IgD-negative memory B cell (primary cell): ENCODE results near the gene NUDT2. TPM values are rescaled to one million over a fixed set of nuclear protein-coding genes. Genes with fewer than 3 reads are reported as not detected.
A peak's percentile ranks its signal among the peaks of the same experiment; 100 is the strongest.

Source experiments
- H3K27ac Mint-ChIP-seq, 3 donors: one replicate each; pipeline ENCODE4 v1.8.0; 2020 to 2022; ENCODE audit warnings: mild to moderate bottlenecking in 3 of 3, mixed read lengths in 3 of 3, moderate library complexity in 1 of 3
- H3K27me3 Mint-ChIP-seq: one replicate; pipeline ENCODE4 v1.8.0; 2021; ENCODE audit warnings: mixed read lengths
- H3K36me3 Mint-ChIP-seq: one replicate; pipeline ENCODE4 v1.8.0; 2020; ENCODE audit warnings: mild to moderate bottlenecking, mixed read lengths
- H3K4me1 Mint-ChIP-seq, 3 donors: one replicate each; pipeline ENCODE4 v1.8.0; 2020 to 2022; ENCODE audit warnings: mixed read lengths in 3 of 3, mild to moderate bottlenecking in 1 of 3
- H3K4me3 Mint-ChIP-seq, 4 donors: one replicate each; pipeline ENCODE4 v1.8.0; 2020 to 2022; ENCODE audit warnings: mild to moderate bottlenecking in 4 of 4, mixed read lengths in 4 of 4, moderate library complexity in 3 of 4
- H3K9me3 Mint-ChIP-seq, 3 donors: one replicate each; pipeline ENCODE4 v1.8.0; 2020 to 2021; ENCODE audit warnings: mixed read lengths in 3 of 3, mild to moderate bottlenecking in 1 of 3
- polyA plus RNA-seq: library from polyadenylated mRNA; unstranded; fragments of 300-500 nt; fragmentation: Illumina TruSeq; gene quantifications from one replicate; pipeline ENCODE4 v1.2.3, GENCODE V29; 2021

The NUDT2 gene
- polyA plus RNA-seq, 1 donor from 2014 or later, result 19.0 TPM

GRCh38 chr9:34380511-34381315 lies 51.3 kb downstream of the NUDT2 start:
- Mint-ChIP-seq H3K27ac (peak overlapping the region in 2 of 3 donors; percentile 36 to 86), H3K4me1 (peaks cover 20 to 29% (median 23%) of the 10 kb centered on the region in 3 donors), H3K36me3 (peaks cover 2% of the 10 kb centered on the region), H3K4me3 (peak overlapping the region; percentile 77 to 97 (median 90)), H3K27me3 (no peaks in the 10 kb centered on the region), H3K9me3 (no peaks in the 10 kb centered on the region)

- H3K27ac Mint-ChIP-seq, result peak overlapping the region in 2 of 3 donors; percentile 36 to 86
- no peaks in the 10 kb centered on the region for H3K9me3 Mint-ChIP-seq
- H3K4me1 Mint-ChIP-seq, result peaks cover 16 to 24% (median 17%) of the 10 kb centered on the region in 3 donors
- H3K4me3 Mint-ChIP-seq, result peak overlapping the region; percentile 77 to 97 (median 90)
- no peaks in the 10 kb centered on the region for H3K27me3 Mint-ChIP-seq
- H3K36me3 Mint-ChIP-seq, result peaks cover 2% of the 10 kb centered on the region
Measured at GRCh38 chr9:34381323-34381722, 52.0 kb downstream of the NUDT2 start.

- Mint-ChIP-seq H3K36me3 (peaks cover 2% of the 10 kb centered on the region), H3K4me3 (peak overlapping the region in 2 of 4 donors; percentile 77 to 97), H3K9me3 (no peaks in the 10 kb centered on the region), H3K27ac (no peak overlapping the region), H3K27me3 (no peaks in the 10 kb centered on the region), H3K4me1 (peaks cover 16 to 20% (median 16%) of the 10 kb centered on the region in 3 donors)
Measured at GRCh38 chr9:34382054-34382453, 52.7 kb downstream of the NUDT2 start.

DNA sequence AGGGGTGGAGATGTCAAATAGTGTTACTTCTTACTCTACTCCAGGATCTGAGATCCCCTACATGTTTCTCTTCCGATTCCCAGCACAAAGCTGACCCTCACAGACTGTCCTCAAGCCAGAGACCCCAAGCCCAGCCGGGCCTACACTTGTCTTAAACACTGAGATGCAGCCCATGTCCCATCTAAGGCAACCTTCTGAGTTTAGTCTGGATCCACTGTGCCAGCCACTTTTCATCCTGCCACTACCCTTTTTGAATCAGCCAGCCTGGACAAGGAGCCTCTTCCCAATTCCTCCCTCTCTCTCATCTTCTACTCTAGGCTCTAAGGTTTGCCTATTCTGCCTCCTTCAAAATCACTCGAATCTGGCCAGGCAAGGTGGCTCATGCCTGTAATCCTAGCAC lies 53.5 kb downstream of the NUDT2 start:
- Mint-ChIP-seq H3K4me3 (peak overlapping the region in 1 of 4 donors; percentile 56), H3K27me3 (no peaks in the 10 kb centered on the region), H3K4me1 (peaks cover 16 to 18% (median 16%) of the 10 kb centered on the region in 3 donors), H3K9me3 (no peaks in the 10 kb centered on the region), H3K36me3 (peaks cover 2% of the 10 kb centered on the region), H3K27ac (peak overlapping the region in 1 of 3 donors; percentile 11)

- no peaks in the 10 kb centered on the region for H3K36me3 Mint-ChIP-seq
- no peaks in the 10 kb centered on the region for H3K9me3 Mint-ChIP-seq
- peaks cover 16 to 18% (median 16%) of the 10 kb centered on the region in 3 donors for H3K4me1 Mint-ChIP-seq
- peak overlapping the region in 1 of 4 donors; percentile 56 for H3K4me3 Mint-ChIP-seq
- H3K27me3 Mint-ChIP-seq, result no peaks in the 10 kb centered on the region
- no peak overlapping the region for H3K27ac Mint-ChIP-seq
Measured at GRCh38 chr9:34383904-34384303, 54.5 kb downstream of the NUDT2 start.

GRCh38 chr9:34384368-34385165 lies 55.2 kb downstream of the NUDT2 start:
- no peaks in the 10 kb centered on the region for H3K9me3 Mint-ChIP-seq
- H3K27ac Mint-ChIP-seq, result no peak overlapping the region
- H3K36me3 Mint-ChIP-seq, result no peaks in the 10 kb centered on the region
- H3K4me3 Mint-ChIP-seq, result peak overlapping the region in 1 of 4 donors; percentile 56
- H3K27me3 Mint-ChIP-seq, result peaks cover 1% of the 10 kb centered on the region
- peaks cover 10 to 13% (median 11%) of the 10 kb centered on the region in 3 donors for H3K4me1 Mint-ChIP-seq

- Mint-ChIP-seq H3K4me1 (peaks cover 2 to 8% (median 8%) of the 10 kb centered on the region in 3 donors), H3K27me3 (peaks cover 1% of the 10 kb centered on the region), H3K36me3 (no peaks in the 10 kb centered on the region), H3K9me3 (no peaks in the 10 kb centered on the region), H3K4me3 (no peak overlapping the region), H3K27ac (no peak overlapping the region)
Measured at GRCh38 chr9:34385561-34386230, 56.3 kb downstream of the NUDT2 start.

GRCh38 chr9:34386656-34387055 lies 57.3 kb downstream of the NUDT2 start:
- peaks cover 0 to 8% (median 3%) of the 10 kb centered on the region in 3 donors for H3K4me1 Mint-ChIP-seq
- no peaks in the 10 kb centered on the region for H3K36me3 Mint-ChIP-seq
- no peaks in the 10 kb centered on the region for H3K9me3 Mint-ChIP-seq
- no peak overlapping the region for H3K27ac Mint-ChIP-seq
- no peak overlapping the region for H3K4me3 Mint-ChIP-seq
- H3K27me3 Mint-ChIP-seq, result peaks cover 1% of the 10 kb centered on the region

- Mint-ChIP-seq H3K4me3 (no peak overlapping the region), H3K27ac (no peak overlapping the region), H3K36me3 (no peaks in the 10 kb centered on the region), H3K27me3 (peaks cover 1% of the 10 kb centered on the region), H3K9me3 (no peaks in the 10 kb centered on the region), H3K4me1 (peaks cover 0 to 8% (median 3%) of the 10 kb centered on the region in 3 donors)
Measured at GRCh38 chr9:34387239-34387638, 57.9 kb downstream of the NUDT2 start.

DNA sequence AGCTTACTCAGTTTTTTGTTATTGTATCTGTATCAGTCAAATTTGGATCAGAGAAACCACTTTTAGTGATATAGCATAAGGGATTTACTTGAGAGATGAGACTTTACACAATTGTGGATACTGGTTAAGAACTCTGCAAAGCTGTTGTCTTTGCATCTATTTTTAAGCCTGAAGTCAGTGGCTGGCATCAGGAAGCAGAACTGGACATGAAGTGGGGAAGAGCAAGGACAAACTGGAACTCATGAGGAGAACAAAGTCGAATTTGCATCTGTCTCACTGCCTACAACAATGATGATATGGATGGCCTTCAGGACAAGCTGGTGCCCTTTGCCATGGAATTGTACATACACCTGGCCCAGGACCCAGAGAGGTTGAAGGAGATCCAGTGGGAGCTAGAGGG lies 63.1 kb downstream of the NUDT2 start:
- H3K27ac Mint-ChIP-seq, result no peak overlapping the region
- H3K9me3 Mint-ChIP-seq, result no peaks in the 10 kb centered on the region
- H3K4me1 Mint-ChIP-seq, result no peaks in the 10 kb centered on the region
- no peak overlapping the region for H3K4me3 Mint-ChIP-seq
- H3K27me3 Mint-ChIP-seq, result peaks cover 3% of the 10 kb centered on the region
- no peaks in the 10 kb centered on the region for H3K36me3 Mint-ChIP-seq

Other genes starting within 250 kb of the NUDT2 start
- gene DCAF12, start 202.9 kb upstream of the NUDT2 start, polyA plus RNA-seq, result 1.4 TPM
- 32.0 TPM for gene UBAP1, start 150.5 kb upstream of the NUDT2 start, polyA plus RNA-seq
- gene KIF24, start 301 bp upstream of the NUDT2 start, polyA plus RNA-seq, result not detected
- gene MYORG, start 47.3 kb downstream of the NUDT2 start, polyA plus RNA-seq, result 0.19 TPM
- gene FAM219A, start 129.0 kb downstream of the NUDT2 start, polyA plus RNA-seq, result 1.1 TPM
- not detected for gene DNAI1, start 129.2 kb downstream of the NUDT2 start, polyA plus RNA-seq
- gene ENHO, start 193.4 kb downstream of the NUDT2 start, polyA plus RNA-seq, result not detected